ENCODE measurements around the gene RNF10.
"Not testable (repeated sequence)": the region's sequence is repeated elsewhere in the genome, so short reads cannot be mapped to it uniquely, and the experiment has no call there.

The RNF10 gene

DNA sequence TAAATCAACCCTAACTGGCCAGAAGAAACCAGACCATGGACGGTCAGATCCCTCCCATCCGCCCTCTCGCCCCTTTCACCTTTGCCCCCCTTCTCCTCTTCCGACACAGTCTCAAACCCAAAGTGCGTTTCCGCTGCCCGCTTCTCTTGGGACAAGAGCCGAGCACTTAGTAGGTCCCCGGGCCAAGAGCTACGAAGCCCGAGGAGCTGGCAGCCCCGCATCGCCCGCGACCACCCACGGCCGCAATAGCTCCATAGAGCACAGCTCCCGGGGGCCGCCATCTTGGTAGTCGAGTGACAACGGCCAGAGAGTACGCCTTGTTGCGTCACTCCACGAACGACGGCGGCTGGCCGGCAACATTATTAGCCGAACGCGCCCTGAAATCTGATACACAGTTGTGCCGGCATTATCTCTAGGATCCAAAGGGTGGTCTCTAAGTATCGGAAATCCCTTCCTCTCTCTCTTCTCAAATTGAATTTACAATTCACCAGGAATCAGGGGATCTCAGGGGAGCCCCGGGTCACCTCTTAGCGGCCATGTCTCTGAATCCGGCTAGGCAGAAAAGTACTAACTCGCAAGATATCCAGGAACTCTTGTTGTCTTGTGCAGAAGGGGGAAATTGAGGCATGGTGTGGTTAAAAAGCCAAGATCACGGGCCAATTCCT, 5.2 kb upstream of the RNF10 start, which contains the start of gene COQ5:
COQ5 (minus strand) TSS at position 298 of the 665 bp plus-strand sequence; CDS start at position 281, 17 bp downstream.
- peak; percentile 72 for DNase-seq (ENCODE audit: low read depth)

DNA sequence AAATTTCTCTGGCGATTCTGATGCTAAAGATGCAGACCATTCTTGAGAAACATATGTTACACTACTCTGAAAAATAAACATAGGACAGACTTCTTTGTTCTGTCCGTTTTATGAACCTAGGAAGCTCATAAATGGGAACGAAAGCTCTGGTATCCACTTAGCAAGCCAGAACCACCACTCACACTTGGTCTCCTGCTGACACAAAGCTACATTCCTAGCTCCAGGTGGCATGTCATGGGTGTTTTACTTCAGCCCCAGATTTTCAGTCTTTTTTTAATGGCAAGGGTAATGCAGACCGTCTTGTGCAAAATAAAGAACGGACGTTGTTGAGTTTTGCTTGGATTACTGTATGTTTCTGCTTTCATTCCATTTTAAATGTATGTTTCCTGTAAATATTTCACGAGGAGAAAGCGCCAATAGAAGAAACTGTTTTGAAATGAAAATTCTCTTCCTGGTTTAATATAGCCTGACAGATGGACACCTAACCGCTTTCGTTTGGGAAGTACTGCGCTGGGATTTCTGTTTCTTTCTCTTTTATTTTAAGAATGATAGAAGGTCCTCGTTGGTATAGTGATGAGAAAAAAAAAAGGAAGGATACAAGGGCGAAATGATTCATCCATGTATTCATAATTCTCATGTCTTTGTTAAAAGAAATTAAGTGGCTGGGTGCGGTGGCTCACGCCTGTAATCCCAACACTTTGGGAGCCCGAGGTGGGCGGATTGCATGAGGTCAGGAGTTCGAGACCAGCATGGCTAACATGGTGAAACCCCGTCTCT, 4.3 kb upstream of the RNF10 start:
- no peak for DNase-seq (ENCODE audit: low read depth)

DNA sequence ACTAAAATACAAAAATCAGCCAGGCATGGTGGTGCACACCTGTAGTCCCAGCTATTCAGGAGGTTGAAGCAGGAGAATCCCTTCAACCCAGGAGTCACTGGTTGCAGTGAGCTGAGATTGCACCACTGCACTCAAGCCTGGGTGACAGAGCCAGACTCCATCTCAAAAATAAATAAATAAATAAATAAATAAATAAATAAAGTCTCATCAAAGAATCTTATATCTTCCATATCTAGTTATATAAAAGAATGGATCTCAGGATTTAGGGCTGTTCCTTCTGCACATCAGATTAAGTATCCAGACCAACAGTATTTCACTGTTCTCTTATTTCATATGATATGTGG, 3.8 kb upstream of the RNF10 start:
- DNase-seq (ENCODE audit: low read depth) = not testable (repeated sequence)

DNA sequence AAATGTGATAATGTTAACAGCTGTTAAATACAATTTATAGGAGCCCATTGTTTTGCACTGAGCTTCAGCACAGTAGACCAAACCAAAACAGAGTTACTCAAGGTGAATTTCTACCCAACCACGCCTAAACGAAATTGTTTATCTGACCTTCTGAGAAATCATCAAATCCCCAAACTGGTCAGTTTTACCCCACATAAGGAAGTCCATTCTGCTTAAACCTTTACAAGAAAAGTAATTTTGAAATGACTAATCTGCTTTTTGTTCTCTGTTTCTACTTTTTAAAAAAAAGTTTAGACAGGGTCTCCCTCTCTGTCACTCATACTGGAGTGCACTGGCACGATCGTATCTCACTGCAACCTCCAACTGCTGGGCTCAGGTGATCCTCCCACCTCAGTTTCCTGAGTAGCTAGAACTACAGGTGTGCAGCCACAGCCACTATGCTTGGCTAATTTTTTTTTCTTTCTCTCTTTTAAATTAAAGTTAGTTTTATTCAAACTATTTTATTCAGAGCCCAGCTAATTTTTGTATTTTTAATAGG, 1.4 kb upstream of the RNF10 start:
- DNase-seq (ENCODE audit: low read depth) = no peak

DNA sequence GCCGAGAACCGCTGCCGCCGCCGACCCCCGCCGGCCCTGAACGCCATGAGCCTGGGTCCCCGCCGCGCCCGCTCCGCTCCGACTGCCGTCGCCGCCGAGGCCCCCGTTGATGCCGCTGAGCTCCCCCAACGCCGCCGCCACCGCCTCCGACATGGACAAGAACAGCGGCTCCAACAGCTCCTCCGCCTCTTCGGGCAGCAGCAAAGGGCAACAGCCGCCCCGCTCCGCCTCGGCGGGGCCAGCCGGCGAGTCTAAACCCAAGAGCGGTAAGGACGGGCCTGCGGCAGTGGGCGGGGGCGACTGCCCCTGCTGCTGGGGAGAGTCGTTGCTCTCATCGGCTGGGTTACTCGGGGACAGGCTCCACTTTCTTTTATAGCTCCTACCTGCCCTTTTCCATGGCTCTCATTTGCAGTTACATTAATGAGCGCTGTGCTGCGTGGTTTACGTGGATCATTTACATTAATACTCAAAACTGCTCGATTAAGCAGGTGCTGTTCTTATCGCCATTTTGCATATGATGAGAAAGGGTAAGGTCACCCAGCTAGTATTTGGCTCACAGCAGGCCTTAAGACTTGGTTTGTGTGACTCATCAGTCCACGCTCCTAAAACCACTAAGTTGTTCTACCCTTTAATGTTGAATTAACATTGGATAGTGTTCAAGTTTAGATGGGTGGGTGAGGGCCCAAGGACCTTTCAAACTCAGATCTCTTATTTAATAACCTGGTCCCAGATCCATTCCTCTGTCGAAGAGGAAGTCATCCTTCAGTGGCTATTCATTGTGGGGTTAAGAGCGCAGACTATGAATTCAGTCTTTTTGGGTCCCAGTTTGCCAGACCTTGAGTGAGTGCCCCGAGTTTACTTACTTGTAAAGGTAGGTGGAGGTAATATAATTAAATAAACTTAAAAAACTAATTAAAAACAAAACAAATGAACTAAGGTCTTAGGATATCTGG, 823 bp downstream of the RNF10 start:
- peak; percentile 7 for DNase-seq (ENCODE audit: low read depth)

DNA sequence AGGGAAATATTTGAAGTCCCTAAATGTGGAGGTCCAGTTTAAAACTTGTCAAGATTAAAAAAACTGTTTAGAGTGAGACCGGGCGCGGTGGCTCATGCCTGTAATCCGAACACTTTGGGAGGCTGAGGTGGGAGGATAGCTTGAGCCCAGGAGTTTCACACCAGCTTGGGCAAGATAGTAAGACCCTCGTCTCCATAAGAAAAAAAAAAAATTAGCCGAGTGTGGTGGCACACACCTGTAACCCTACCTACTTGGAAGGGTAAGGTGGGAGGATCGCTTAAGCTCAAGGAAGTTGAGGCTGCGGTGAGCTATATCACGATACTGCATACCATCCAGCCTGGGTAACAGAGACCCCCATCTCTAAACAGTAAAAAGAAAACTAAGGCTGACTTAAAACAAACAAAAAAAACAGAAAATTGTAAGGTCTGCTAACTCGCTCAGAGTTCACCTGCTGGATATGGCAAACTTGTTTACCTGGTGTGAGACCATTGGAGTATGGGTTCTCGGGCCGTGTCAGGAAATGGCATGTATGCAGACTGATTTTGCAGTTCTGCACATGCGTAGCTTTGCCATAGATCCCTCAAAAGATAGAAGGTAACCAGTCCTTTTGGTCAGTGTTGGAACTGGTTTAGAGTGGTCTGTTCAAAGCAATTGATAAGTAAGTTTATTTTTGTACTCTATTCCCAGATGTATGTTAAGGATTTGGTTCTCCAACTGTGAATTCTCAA, 2.1 kb downstream of the RNF10 start:
- DNase-seq (ENCODE audit: low read depth) = no peak

DNA sequence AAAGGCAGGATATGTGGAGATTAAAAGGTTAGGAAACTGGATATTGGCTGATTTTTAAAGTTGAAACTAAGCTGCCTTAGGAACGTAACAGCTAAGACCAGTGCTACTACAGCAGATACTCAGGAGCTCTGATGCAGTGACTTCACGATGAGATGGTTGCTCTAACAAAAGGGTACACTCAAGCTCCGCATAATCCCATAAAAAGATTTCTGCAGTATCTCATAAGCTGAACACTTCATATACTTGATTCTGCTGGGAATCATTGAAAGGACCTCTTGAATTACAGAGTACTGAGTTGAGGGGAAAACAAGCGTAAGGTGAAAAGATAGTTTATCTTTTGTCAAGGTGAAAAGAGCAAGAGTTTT, 3.7 kb downstream of the RNF10 start:
- no peak for DNase-seq (ENCODE audit: low read depth)

DNA sequence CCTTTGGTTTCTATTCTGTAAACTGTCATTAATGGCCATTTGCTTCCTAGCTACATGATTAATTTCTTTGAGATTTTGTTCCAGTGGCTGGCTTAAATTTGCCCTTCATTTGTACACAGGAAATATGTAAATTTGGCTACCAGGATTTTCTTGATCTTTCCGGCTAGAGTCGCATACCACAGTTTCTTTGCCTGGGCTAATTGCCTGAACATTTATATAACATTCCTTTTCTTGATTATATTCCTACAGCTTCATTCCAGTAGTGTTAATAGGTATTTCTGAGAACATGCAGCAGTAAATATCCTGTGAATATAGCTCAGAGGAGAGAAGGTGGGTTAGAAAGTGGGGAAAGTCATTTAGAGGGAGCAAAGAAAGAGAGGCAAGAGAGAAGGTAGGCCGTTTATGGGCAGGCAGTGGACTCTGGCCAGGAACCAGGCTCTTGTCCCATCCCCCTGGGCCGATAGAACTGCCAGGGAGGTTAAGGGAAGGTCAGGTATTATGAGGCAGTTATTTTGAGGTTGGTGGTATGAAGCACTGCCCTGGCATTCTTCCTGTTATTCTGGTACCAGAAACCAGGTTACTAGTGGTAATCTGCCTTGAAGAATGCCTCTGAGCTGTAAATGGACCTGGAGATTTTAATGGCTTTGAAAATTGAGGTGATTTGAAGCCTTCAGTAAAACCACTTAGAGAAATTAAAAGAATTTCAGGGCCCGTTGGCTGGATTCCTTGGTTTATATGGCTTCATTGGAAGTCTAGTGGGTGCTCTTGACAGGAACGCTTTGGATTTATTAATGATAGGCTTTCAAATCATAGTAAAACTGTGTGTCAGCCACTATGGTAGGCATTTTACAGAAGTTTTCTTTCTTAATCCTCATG, 4.4 kb downstream of the RNF10 start:
- DNase-seq (ENCODE audit: low read depth) = no peak

DNA sequence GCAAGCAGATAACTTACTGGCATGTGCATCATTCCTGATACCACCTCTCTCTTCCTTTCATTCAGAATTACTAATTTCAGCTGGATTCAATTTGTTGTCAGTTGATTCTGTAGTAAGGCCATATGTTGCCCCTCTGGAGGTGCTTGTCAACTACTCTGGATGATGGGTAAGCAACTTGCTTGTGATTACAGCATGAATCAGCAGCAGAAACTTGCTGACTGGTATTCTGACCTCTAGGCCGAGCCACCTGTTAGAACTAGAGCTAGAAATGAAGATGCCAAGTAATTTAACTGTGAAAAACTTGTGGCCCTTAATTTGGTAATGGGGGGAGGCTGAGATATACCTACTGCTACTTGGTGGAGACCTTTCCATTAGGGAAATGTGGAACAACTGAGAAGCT, 5.1 kb downstream of the RNF10 start:
- DNase-seq (ENCODE audit: low read depth) = no peak

DNA sequence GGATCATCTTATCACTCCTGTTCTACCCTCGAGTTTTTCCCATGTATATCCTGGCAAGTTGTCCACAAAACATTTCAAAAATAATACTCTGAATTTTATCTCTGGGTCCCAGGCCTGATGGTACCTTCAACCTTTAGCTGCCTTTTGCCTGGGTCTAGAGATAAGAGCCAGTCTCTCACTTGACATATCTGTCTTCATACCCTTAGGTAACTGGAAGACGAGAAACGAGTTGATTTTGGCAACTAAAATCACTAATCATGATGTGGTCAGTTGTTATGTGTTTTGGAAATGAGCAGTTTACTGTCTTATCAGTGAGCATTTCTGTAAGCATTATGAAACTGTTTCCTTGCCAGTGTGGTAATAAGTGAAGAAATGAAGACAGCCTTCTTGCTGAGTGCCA, 6.3 kb downstream of the RNF10 start:
- DNase-seq (ENCODE audit: low read depth) = no peak

DNA sequence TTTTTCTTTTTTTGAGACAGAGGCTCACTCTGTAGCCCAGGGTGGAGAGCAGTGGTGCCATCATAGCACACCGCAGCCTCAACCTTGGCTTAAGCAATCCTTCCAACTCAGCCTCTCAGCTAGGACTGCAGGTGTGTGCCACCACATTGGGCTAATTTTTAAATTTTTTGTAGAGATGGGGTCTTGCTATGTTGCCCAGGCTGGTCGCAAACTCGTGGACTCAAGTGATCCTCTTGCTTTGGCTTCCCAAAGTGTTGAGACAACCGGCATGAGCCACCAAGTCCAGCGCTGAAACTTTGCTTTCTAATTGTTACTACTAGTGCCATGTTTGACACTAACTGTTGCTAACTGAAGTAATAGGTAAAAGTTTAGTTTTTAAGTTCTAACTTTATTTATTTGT, 8.0 kb downstream of the RNF10 start:
- no peak for DNase-seq (ENCODE audit: low read depth)

DNA sequence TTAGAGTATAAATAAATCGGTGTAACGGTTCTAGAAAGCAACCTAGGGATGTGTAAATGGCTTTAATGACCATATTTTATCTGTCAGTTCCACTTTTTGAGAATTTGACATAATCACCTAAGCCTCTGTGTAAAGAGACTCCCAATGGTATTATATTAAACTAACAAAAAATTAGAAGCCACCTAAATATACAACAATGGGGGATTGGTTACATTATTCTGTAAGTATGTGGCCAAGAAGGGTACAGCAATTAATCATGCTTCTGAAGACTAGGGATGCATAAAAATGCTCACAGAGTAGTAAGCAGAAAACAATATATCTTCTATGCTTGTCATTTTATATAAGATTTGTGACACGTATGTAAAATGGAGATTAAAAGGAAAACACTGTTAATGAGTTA, 10.5 kb downstream of the RNF10 start:
- no peak for DNase-seq (ENCODE audit: low read depth)

DNA sequence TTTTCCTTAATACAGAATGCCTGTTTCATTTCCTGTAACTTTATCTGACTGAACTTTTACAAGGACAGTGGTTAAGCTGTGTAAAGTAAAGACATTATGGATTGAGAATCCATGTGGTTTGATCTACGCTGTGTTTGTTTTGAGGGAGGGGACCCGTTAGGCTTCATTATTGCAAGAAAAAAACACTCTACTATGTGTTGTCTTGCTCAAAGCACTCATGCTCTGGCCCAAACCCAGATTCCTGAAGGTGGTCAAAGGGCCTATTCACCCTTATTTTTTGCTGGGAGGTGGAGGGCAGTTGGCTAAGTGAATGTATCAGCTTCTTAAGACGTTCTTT, 11.9 kb downstream of the RNF10 start:
- DNase-seq (ENCODE audit: low read depth) = no peak

DNA sequence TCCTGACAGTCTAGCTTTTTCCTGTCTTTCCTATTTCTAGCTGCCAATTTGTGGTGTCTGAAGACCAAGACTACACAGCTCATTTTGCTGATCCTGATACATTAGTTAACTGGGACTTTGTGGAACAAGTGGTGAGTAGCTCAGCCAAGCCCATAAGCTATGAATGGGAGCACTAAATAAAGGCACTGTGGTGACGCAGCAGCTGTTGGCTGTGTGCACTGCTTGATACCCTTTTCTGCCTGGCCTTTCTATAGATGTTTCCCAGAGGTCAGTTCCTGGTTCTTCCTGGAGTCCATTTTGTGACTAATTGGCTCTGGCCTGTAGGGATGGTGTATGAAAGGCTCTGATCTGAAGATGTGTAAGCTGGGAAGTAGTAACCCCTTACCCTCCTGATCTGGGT, 20.5 kb downstream of the RNF10 start:
- DNase-seq (ENCODE audit: low read depth) = no peak

DNA sequence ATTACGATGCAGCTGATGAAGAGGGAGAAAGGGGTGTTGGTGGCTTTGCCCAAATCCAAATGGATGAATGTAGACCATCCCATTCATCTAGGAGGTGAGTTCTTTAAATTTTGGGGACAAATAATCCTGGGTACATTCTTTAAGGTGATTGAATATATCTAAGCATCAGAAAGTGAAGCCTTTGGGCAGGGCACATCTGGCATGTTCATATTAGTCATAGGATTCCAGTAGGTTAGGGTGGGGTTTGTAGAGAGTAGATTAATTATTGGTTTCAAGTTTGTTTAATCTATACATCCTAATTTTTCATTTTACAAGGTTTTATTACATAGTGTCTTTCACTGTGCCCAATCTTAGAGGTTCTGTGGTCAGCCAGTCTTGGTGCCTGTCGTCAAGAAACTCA, 23.4 kb downstream of the RNF10 start:
- no peak for DNase-seq (ENCODE audit: low read depth)

DNA sequence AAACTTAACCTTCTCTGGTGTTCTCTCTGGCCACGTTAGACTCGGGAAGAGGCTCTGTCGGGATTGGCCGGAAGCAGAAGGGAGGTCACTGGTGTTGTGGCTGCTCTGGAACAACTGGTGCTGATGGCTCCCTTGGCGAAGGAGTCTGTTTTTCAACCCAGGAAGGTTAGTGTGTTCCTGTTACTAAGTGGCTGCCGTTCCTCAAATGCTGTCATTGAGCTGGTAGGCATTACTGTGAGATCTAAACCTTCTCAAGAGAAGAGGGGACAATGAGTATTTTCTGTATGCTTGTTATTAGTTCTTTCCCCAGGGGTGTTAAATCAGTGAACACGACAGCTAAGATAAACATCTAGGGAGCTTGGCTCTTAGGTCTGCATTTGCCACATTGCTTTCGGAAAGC, 28.8 kb downstream of the RNF10 start:
- DNase-seq (ENCODE audit: low read depth) = no peak

DNA sequence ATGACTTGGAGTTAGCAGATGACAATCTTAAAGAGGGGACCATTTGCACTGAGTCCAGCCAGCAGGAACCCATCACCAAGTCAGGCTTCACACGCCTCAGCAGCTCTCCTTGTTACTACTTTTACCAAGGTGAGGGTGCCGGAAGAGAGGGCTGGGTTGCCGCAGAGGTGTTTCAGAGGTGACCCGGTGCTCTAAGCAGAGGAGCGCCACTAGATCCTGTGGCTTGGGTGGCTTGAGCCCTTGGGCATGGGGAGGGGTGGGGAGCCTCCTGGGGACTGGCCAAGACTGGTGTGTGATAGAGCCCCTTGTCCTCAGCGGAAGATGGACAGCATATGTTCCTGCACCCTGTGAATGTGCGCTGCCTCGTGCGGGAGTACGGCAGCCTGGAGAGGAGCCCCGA, 29.3 kb downstream of the RNF10 start:
- DNase-seq (ENCODE audit: low read depth) = no peak

DNA sequence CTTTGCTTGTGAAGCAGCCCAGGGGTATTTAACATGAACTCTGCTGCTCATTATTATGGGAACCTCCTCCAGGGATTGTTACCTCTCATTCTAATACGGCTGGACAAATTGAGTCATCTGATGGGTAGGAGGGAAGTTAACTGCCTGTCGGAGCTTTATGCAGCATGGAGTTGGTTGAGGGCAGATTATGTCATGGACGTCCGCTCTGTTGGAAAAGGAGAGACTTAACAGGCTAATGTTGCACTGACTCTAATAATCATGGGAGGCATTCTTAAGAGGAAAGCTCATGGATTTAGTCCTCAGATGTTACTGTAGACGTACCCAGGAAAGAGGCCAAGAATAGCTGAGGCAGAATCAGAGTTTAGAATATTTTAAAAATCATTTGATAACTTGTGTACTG, 37.1 kb downstream of the RNF10 start:
- no peak for DNase-seq (ENCODE audit: low read depth)

DNA sequence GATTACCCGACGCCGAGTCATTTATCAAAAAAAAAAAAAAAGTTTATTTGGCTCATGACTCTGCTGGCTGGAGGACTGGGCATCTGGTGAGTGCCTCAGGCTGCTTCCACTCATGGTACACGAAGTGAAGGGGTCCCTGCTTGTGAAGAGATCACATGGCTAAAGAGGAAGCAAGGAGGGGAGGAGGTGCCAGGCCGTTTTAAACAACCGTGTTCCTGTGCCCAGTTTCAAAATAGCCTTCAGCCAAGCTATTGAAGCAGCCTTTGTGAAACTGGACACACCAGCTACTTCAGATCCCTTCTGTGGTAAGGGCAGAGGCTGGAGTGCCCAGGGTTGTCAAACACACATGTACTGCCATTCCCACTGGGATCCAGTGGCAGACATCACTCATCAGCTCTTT, 39.4 kb downstream of the RNF10 start:
- DNase-seq (ENCODE audit: low read depth) = no peak

DNA sequence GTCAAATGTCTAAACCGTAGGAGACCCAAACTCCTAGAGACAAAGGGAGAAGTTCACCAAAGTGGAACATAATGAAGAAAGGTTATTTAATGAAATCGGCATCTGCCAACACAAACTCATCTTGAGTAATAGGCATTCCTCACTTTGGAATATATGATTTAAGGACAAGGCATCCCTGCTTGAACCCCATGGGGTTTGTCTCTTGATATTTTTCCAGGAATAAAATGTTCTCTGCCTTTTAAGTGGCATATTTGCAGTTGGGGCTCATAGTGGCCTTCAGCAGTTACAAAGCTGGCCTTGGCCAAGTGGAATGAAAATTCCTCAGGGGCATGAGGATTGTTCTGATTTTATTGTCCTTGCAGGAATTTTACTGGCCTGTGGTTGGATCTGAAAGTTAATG, 40.0 kb downstream of the RNF10 start:
- DNase-seq (ENCODE audit: low read depth) = no peak

DNA sequence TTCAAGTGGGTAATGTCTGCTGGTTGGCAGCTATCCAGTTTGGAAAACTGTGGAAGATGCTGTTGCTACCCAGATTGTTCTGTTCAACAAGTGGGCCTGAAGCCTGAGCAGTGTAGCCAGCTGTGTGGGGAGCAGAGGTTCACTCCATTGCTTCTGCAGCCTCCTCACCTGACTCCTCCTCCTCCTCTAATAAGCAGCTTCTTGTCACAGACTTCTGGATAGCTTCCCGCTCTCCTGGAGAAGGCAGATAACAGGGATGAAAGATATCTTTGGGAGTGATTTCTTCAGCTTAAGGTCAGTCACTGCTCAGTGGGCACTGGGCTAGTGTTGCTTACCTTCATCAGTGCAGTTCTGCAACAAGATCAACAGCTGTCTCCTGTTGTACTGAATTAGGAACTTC, 45.0 kb downstream of the RNF10 start:
- DNase-seq (ENCODE audit: low read depth) = no peak
